SK-N-SH treated with all-trans-retinoic acid at 6 μM for 48 hours (cell line): ENCODE measurements around the gene DNAJC6.

Source experiments
- ATAC-seq: fragments of 200-7000 bp; cut with Tn5 transposase; 3 replicates; pipeline ENCODE4 v1.9.1; 2020; ENCODE audit warnings: mild to moderate bottlenecking, moderate library complexity
- ARNTL ChIP-seq: fragments of 450-650 bp; formaldehyde crosslinking; IDR thresholded peaks from 2 replicates; pipeline ENCODE4 v1.5.0; 2020; ENCODE audit warnings: low read depth, mild to moderate bottlenecking, moderate library complexity, borderline replicate concordance
- BACH2 ChIP-seq: fragments of 250-450 bp; sonication (Bioruptor Pico); IDR thresholded peaks from 2 replicates; pipeline ENCODE4 v1.9.0; 2021; ENCODE audit warnings: mild to moderate bottlenecking, borderline replicate concordance
- CREB5 ChIP-seq: fragments of 250-450 bp; sonication (Bioruptor Pico); IDR thresholded peaks from 2 replicates; pipeline ENCODE4 v1.5.1; 2020; ENCODE audit warnings: low read depth, mild to moderate bottlenecking, moderate library complexity
- CSDC2 ChIP-seq: fragments of 250-450 bp; sonication (Bioruptor Pico); IDR thresholded peaks from 2 replicates; pipeline ENCODE4 v1.5.0; 2020; ENCODE audit warnings: mild to moderate bottlenecking, moderate library complexity
- CSRNP3 ChIP-seq: fragments of 250-450 bp; sonication (Bioruptor Pico); IDR thresholded peaks from 2 replicates; pipeline ENCODE4 v1.5.1; 2021; ENCODE audit warnings: mild to moderate bottlenecking, moderate library complexity
- ESRRG ChIP-seq: fragments of 250-450 bp; sonication (Bioruptor Pico); IDR thresholded peaks from 2 replicates; pipeline ENCODE4 v1.6.1; 2021; ENCODE audit warnings: mild to moderate bottlenecking
- GLIS3 ChIP-seq: fragments of 250-450 bp; sonication (Bioruptor Pico); IDR thresholded peaks from 2 replicates; pipeline ENCODE4 v1.5.0; 2020; ENCODE audit warnings: mild to moderate bottlenecking, moderate library complexity
- ISL1 ChIP-seq: fragments of 250-450 bp; sonication (Bioruptor Pico); IDR thresholded peaks from 2 replicates; pipeline ENCODE4 v2.1.2; 2022; ENCODE audit warnings: mild to moderate bottlenecking, moderate library complexity
- OSR1 ChIP-seq: fragments of 250-450 bp; sonication (Bioruptor Pico); IDR thresholded peaks from 2 replicates; pipeline ENCODE4 v1.8.0; 2022; ENCODE audit warnings: moderate library complexity, mild to moderate bottlenecking, inconsistent platforms
- POU6F1 ChIP-seq: fragments of 250-450 bp; sonication (Bioruptor Pico); IDR thresholded peaks from 2 replicates; pipeline ENCODE4 v1.8.0; 2021; ENCODE audit warnings: low read depth, mild to moderate bottlenecking, moderate library complexity, borderline replicate concordance
- PPARA ChIP-seq: fragments of 250-450 bp; sonication (Bioruptor Pico); IDR thresholded peaks from 2 replicates; pipeline ENCODE4 v1.5.0; 2020; ENCODE audit warnings: mild to moderate bottlenecking, borderline replicate concordance
- SNAI2 ChIP-seq: fragments of 250-450 bp; sonication (Bioruptor Pico); IDR thresholded peaks from 2 replicates; pipeline ENCODE4 v1.5.0; 2020; ENCODE audit warnings: mild to moderate bottlenecking, moderate library complexity
- TCF4 ChIP-seq: fragments of 250-450 bp; sonication (Bioruptor Pico); IDR thresholded peaks from 2 replicates; pipeline ENCODE4 v1.8.0; 2021; ENCODE audit warnings: mild to moderate bottlenecking, moderate library complexity, borderline replicate concordance
- TOX ChIP-seq: fragments of 250-450 bp; sonication (Bioruptor Pico); IDR thresholded peaks from 2 replicates; pipeline ENCODE4 v1.8.0; 2021; ENCODE audit warnings: mild to moderate bottlenecking, moderate library complexity, borderline replicate concordance
- TSHZ2 ChIP-seq: fragments of 250-450 bp; sonication (Bioruptor Pico); IDR thresholded peaks from 2 replicates; pipeline ENCODE4 v1.5.0; 2020; ENCODE audit warnings: mild to moderate bottlenecking, moderate library complexity
- ZC3H10 ChIP-seq: fragments of 250-450 bp; sonication (Bioruptor Pico); IDR thresholded peaks from 2 replicates; pipeline ENCODE4 v1.5.1; 2021; ENCODE audit warnings: mild to moderate bottlenecking, moderate library complexity
- ZFP3 ChIP-seq: fragments of 250-450 bp; sonication (Bioruptor Pico); IDR thresholded peaks from 2 replicates; pipeline ENCODE4 v1.5.0; 2020; ENCODE audit warnings: mild to moderate bottlenecking, moderate library complexity
- ZNF565 ChIP-seq: fragments of 450-650 bp; formaldehyde crosslinking; conservative IDR thresholded peaks from 2 replicates; pipeline ENCODE4 v1.5.0; 2020; ENCODE audit warnings: low read depth, mild to moderate bottlenecking, moderate library complexity
- ZNF70 ChIP-seq: fragments of 450-650 bp; formaldehyde crosslinking; IDR thresholded peaks from 2 replicates; pipeline ENCODE4 v1.5.0; 2020; ENCODE audit warnings: mild to moderate bottlenecking, moderate library complexity
- ZNF8 ChIP-seq: fragments of 450-650 bp; formaldehyde crosslinking; IDR thresholded peaks from 2 replicates; pipeline ENCODE4 v1.5.0; 2020; ENCODE audit warnings: mild to moderate bottlenecking, moderate library complexity

Gene DNAJC6

GRCh38 chr1:65266476-65266875 is 42.9 kb upstream of the DNAJC6 start:
- ATAC-seq, result no peak

GRCh38 chr1:65267271-65267670 is 42.1 kb upstream of the DNAJC6 start:
- ATAC-seq, result no peak
- TF ChIP-seq ZNF70 (CRISPR knock-in tag), result no peak
- no peak for TF ChIP-seq OSR1 (CRISPR knock-in tag)
- TF ChIP-seq CREB5, result no peak
- TF ChIP-seq ZC3H10, result no peak

More at GRCh38 chr1:65266476-65266875, 42.9 kb upstream of the DNAJC6 start:
- TF ChIP-seq CSRNP3 (CRISPR knock-in tag) (no peak), ARNTL (CRISPR knock-in tag) (no peak), ISL1 (CRISPR knock-in tag) (no peak), SNAI2 (no peak), PPARA (CRISPR knock-in tag) (no peak), ZC3H10 (no peak), OSR1 (CRISPR knock-in tag) (no peak), TOX (no peak)

- TF ChIP-seq SNAI2, result no peak
- no peak for TF ChIP-seq TSHZ2 (CRISPR knock-in tag)
- no peak for TF ChIP-seq ISL1 (CRISPR knock-in tag)
- no peak for TF ChIP-seq ZNF565
- no peak for TF ChIP-seq CSDC2 (CRISPR knock-in tag)
- TF ChIP-seq ESRRG, result no peak
- no peak for TF ChIP-seq ARNTL (CRISPR knock-in tag)
- no peak for TF ChIP-seq ZFP3
- no peak for TF ChIP-seq OSR1 (CRISPR knock-in tag)
- no peak for TF ChIP-seq ZC3H10
- no peak for TF ChIP-seq TCF4 (CRISPR knock-in tag)
- TF ChIP-seq ZNF70 (CRISPR knock-in tag), result no peak
- TF ChIP-seq TOX, result no peak
- no peak for TF ChIP-seq ZNF8 (CRISPR knock-in tag)
- TF ChIP-seq PPARA (CRISPR knock-in tag), result no peak
- no peak for TF ChIP-seq POU6F1 (CRISPR knock-in tag)
- TF ChIP-seq BACH2 (CRISPR knock-in tag), result no peak
- ATAC-seq, result no peak
Observed at GRCh38 chr1:65267683-65268082, 41.7 kb upstream of the DNAJC6 start.

GRCh38 chr1:65269612-65270011 is 39.7 kb upstream of the DNAJC6 start:
- ATAC-seq, result no peak
- TF ChIP-seq GLIS3 (CRISPR knock-in tag), result no peak
- no peak for TF ChIP-seq SNAI2
- TF ChIP-seq PPARA (CRISPR knock-in tag), result no peak
- TF ChIP-seq CSDC2 (CRISPR knock-in tag), result no peak
- no peak for TF ChIP-seq ARNTL (CRISPR knock-in tag)
- TF ChIP-seq CREB5, result no peak
- no peak for TF ChIP-seq ZNF70 (CRISPR knock-in tag)
- TF ChIP-seq ZC3H10, result no peak
- no peak for TF ChIP-seq TCF4 (CRISPR knock-in tag)
- no peak for TF ChIP-seq BACH2 (CRISPR knock-in tag)
- TF ChIP-seq ISL1 (CRISPR knock-in tag), result no peak
- no peak for TF ChIP-seq ESRRG
- TF ChIP-seq ZFP3, result no peak
